Colonic mucosa (tissue), 4 donors: ENCODE data around the gene TSPAN7. TPM values are rescaled to one million over a fixed set of nuclear protein-coding genes. Genes with fewer than 3 reads are reported as not detected.

Experiments
- DNase-seq: peaks from one replicate; pipeline ENCODE4 v3.0.0-alpha.2; 2020
- H3K27ac ChIP-seq: fragments of 200-600 bp; one replicate; pipeline ENCODE4 v1.8.0; 2021
- H3K27me3 ChIP-seq: fragments of 200-600 bp; one replicate; pipeline ENCODE4 v1.8.0; 2021
- H3K36me3 ChIP-seq: fragments of 200-600 bp; one replicate; pipeline ENCODE4 v1.8.0; 2021
- H3K4me1 ChIP-seq: fragments of 200-600 bp; one replicate; pipeline ENCODE4 v1.8.0; 2021; ENCODE audit warnings: mild to moderate bottlenecking
- H3K4me3 ChIP-seq: fragments of 200-600 bp; one replicate; pipeline ENCODE4 v1.8.0; 2021
- H3K9ac ChIP-seq, 2 donors: one replicate each; pipeline ENCODE4 v1.7.0; 2013; ENCODE audit warnings: control low read depth in 2 of 2, low read depth in 2 of 2, low read length in 2 of 2
- H3K9me3 ChIP-seq: fragments of 200-600 bp; one replicate; pipeline ENCODE4 v1.8.0; 2021
- intact Hi-C: fragments of 100-400 bp; cut with DNase I; formaldehyde crosslinking; loops from one replicate; pipeline ENCODE4 v1.14.1; 2022
- total RNA-seq, 2 donors: library from RNA; stranded (reverse); fragmentation: NEBNext Ultra II Directional in 1 of 2; extraction: Animal tissue kit (Norgen Biotek cat#: 25700) in 1 of 2; gene quantifications; one replicate each; pipeline ENCODE4 v1.2.1, GENCODE V29; 2021
- TF ChIP-seq, protein P1 (sequence below): fragments of 200-600 bp; IDR thresholded peaks from one replicate; pipeline ENCODE4 v1.8.0; 2022; ENCODE audit warnings: antibody characterized with exemption, mild to moderate bottlenecking
- donor health status: healthy.
- donor health status: DM: no; HTN: no; CAD: no.
- donor health status: DM: no; HTN: no; CAD: no.

Gene TSPAN7
- total RNA-seq, 2 donors from 2014 or later, result 66.1 to 91.5 TPM

DNA sequence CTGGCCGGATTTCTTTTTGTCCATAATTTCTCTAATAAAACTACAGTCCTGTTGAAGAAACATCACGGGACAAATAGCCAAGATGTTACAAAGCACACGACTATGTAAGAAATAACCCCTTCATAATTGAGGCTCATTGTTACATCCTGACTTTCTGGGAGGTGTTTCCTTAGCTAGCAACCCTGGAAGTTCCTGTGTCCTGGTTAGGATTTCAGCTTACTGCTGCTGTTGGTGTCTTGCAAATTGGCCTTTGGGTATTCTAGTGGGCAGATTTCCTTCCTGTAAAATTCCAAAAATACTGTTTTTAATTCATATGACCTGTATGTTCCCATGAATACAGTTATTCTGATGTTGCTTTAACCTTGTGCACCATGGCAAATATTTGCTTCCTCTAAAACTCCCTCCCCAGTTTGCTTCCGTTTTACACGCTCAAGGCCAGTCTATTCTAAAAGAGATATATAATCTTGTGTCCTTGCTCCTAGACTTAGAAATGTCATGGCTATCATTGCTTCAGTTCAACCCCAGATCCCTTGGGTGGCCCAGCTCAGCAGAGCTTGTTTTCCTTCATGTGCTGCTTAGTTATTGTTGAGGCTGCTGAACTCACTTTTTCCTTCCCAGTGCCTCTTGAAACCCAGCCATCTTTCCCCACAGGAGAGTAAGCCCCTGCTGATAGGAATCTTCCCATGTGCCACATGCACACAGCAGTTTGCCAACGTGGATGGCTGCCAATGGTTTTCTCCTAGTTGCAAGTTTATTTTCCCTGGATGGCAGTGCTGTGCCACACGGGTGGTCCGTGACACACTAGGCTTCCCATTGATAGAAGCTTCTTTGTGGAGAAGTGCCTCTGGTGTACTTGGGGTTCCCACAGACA lies 75.8 kb downstream of the TSPAN7 start:
- DNase-seq, result no peak
- Histone ChIP-seq H3K9ac (no peak overlapping the region), H3K4me3 (no peak overlapping the region), H3K9me3 (no peaks in the 10 kb centered on the region), H3K4me1 (no peaks in the 10 kb centered on the region), H3K27ac (no peak overlapping the region), H3K36me3 (no peaks in the 10 kb centered on the region), H3K27me3 (no peaks in the 10 kb centered on the region)
- TF ChIP-seq, protein P1, sequence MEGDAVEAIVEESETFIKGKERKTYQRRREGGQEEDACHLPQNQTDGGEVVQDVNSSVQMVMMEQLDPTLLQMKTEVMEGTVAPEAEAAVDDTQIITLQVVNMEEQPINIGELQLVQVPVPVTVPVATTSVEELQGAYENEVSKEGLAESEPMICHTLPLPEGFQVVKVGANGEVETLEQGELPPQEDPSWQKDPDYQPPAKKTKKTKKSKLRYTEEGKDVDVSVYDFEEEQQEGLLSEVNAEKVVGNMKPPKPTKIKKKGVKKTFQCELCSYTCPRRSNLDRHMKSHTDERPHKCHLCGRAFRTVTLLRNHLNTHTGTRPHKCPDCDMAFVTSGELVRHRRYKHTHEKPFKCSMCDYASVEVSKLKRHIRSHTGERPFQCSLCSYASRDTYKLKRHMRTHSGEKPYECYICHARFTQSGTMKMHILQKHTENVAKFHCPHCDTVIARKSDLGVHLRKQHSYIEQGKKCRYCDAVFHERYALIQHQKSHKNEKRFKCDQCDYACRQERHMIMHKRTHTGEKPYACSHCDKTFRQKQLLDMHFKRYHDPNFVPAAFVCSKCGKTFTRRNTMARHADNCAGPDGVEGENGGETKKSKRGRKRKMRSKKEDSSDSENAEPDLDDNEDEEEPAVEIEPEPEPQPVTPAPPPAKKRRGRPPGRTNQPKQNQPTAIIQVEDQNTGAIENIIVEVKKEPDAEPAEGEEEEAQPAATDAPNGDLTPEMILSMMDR, result no peak
- intact Hi-C loops, result no loop called here

DNA sequence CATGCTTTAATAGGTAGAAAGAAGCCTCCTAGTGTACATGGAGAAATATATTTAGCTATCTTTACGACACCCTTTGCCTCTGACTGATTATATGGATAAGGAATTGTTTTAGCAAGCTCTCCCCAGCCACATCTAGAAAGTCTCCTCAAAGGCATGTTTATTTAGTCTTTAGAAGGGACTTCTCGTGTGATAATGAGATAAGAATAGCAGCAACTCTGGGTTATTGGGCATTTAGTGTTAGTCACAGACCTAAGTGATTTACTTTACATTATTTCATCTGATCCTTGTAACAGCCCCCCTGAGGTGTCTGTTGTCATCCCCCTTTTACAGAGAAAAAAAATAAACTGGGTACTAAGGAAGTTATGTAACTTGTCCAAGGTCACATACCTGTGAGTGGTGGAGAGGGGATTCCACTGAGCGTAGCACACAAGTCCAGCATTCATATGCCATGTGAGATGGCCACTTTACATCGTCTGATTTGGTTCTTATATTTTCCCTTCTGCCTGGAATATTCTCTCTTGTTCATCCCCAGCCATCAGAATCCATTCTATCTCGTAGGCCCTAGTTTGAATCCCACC lies 77.7 kb downstream of the TSPAN7 start:
- intact Hi-C loops, result no loop called here
- Histone ChIP-seq H3K27me3 (no peaks in the 10 kb centered on the region), H3K27ac (no peak overlapping the region), H3K36me3 (no peaks in the 10 kb centered on the region), H3K4me1 (no peaks in the 10 kb centered on the region), H3K9ac (no peak overlapping the region), H3K9me3 (no peaks in the 10 kb centered on the region), H3K4me3 (no peak overlapping the region)
- no peak for DNase-seq
- TF ChIP-seq, protein P1, result no peak

DNA sequence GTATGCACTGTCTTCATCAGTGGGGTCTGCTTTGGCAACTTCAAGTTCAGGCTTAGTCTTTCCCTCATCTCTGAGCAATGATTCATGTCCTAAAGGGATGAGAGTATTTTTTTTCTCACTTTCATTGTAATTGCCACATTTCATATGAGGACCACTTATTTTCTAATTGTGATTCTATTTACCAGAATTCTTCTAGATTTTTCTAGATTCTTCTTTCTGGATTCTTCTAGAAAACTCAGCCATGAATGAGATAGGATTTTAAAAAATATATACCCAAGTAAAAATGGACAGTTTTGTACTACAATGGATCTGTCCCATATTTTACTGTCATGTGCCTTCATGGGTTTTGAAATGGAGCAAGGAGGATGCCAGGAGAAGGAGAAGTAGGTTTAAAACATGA lies 78.4 kb downstream of the TSPAN7 start:
- Histone ChIP-seq H3K4me1 (no peaks in the 10 kb centered on the region), H3K4me3 (no peak overlapping the region), H3K36me3 (no peaks in the 10 kb centered on the region), H3K27me3 (no peaks in the 10 kb centered on the region), H3K9me3 (no peaks in the 10 kb centered on the region), H3K27ac (no peak overlapping the region), H3K9ac (no peak overlapping the region)
- intact Hi-C loops, result no loop called here
- TF ChIP-seq, protein P1, result no peak
- no peak for DNase-seq

DNA sequence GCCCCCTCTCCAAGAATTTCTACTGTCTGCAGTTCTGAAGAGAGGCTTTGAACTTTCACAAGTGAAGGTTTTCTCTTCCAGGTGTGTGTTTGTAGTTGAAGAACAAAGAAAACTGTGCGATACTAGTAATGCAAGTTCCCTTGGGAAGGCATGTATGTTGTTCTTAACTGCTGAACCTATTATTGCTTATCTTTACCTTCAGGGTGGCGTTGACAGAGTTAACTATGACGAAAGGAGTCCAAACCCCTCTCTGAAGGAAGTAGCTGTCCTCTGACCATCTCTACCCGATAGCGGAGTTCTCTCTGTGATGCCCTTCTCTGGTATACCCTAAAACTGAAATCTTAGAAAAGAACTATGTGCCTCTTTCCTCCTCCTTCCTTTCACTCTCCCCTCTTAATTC lies 79.9 kb downstream of the TSPAN7 start:
- Histone ChIP-seq H3K4me1 (no peaks in the 10 kb centered on the region), H3K27me3 (no peaks in the 10 kb centered on the region), H3K36me3 (no peaks in the 10 kb centered on the region), H3K4me3 (no peak overlapping the region), H3K27ac (no peak overlapping the region), H3K9ac (no peak overlapping the region), H3K9me3 (no peaks in the 10 kb centered on the region)
- intact Hi-C loops, result no loop called here
- no peak for DNase-seq
- TF ChIP-seq, protein P1, result no peak

DNA sequence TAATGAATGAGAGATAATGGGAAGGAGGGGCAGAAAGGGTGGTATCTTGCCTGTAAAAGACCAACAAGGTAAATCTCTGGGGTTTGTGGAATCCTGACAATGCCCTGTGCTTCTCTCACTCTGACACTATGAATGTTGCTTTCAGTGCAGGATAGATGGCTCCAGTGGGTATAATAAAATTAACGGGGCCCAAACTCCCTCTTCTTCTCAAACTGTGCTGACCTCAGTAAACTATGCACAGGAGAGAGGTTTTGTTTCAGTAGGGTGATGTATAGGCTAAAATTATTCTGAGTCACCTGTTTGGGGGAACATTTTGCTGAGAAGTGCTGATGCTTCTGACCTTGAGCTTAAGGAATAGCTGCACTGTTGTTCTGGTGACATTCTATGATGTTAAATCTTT lies 82.6 kb downstream of the TSPAN7 start:
- intact Hi-C loops, result no loop called here
- Histone ChIP-seq H3K4me3 (no peak overlapping the region), H3K27ac (no peak overlapping the region), H3K9ac (no peak overlapping the region), H3K4me1 (no peaks in the 10 kb centered on the region), H3K27me3 (no peaks in the 10 kb centered on the region), H3K36me3 (no peaks in the 10 kb centered on the region), H3K9me3 (no peaks in the 10 kb centered on the region)
- TF ChIP-seq, protein P1, result no peak
- DNase-seq, result no peak
